Stimulated activated CD8-positive, alpha-beta memory T cell treated with anti-CD3 and anti-CD28 coated beads, Interleukin-15, amount 100 ng/mL, for 24 hours (primary cell): ENCODE results near the gene DSCAML1.

Experiments
- DNase-seq: peaks from one replicate; pipeline ENCODE4 v3.0.0-alpha.2; 2020; ENCODE audit warnings: low read depth

DSCAML1 gene, protein sequence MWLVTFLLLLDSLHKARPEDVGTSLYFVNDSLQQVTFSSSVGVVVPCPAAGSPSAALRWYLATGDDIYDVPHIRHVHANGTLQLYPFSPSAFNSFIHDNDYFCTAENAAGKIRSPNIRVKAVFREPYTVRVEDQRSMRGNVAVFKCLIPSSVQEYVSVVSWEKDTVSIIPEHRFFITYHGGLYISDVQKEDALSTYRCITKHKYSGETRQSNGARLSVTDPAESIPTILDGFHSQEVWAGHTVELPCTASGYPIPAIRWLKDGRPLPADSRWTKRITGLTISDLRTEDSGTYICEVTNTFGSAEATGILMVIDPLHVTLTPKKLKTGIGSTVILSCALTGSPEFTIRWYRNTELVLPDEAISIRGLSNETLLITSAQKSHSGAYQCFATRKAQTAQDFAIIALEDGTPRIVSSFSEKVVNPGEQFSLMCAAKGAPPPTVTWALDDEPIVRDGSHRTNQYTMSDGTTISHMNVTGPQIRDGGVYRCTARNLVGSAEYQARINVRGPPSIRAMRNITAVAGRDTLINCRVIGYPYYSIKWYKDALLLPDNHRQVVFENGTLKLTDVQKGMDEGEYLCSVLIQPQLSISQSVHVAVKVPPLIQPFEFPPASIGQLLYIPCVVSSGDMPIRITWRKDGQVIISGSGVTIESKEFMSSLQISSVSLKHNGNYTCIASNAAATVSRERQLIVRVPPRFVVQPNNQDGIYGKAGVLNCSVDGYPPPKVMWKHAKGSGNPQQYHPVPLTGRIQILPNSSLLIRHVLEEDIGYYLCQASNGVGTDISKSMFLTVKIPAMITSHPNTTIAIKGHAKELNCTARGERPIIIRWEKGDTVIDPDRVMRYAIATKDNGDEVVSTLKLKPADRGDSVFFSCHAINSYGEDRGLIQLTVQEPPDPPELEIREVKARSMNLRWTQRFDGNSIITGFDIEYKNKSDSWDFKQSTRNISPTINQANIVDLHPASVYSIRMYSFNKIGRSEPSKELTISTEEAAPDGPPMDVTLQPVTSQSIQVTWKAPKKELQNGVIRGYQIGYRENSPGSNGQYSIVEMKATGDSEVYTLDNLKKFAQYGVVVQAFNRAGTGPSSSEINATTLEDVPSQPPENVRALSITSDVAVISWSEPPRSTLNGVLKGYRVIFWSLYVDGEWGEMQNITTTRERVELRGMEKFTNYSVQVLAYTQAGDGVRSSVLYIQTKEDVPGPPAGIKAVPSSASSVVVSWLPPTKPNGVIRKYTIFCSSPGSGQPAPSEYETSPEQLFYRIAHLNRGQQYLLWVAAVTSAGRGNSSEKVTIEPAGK (N-terminal part only)

DNA sequence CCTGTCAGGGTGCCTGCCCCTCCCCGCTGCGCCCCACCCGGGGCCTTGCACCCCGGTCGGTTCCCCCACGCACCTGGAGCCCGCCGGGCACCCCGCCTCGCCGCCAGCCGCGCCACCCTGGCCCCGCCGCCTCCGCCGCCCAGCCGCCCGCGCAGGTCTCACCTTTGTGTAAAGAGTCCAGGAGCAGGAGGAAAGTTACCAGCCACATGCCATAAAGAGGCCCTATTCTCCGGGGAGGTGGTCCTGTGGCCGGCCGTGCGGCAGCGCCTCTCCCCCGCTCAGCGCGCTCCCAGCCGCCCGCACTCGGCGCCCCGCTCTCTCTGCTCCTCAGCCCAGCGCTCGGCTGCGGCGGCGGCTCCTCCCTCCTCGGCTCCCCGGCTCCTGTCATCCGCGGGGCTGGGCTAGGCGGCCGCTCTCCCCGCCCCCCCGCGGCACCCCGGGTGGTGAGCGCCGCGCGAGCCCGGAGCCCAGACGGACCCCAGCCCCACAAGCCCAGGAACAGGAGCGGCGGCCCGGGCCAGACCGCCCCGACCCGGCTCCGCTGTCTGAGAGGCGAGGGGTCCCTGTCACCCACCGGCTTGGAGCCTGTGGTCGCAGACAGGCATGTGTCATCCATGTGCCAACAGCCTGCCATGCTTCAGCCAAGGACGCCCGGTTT lies at the start of gene DSCAML1:
TSS of gene DSCAML1 (minus strand) at position 345 of the 658 bp plus-strand sequence. CDS start at position 208, 137 bp downstream.
- DNase-seq, result no peak

- peak; percentile 77 for DNase-seq
Measured at GRCh38 chr11:117843666-117844484, 46.9 kb upstream of the DSCAML1 start.

DNA sequence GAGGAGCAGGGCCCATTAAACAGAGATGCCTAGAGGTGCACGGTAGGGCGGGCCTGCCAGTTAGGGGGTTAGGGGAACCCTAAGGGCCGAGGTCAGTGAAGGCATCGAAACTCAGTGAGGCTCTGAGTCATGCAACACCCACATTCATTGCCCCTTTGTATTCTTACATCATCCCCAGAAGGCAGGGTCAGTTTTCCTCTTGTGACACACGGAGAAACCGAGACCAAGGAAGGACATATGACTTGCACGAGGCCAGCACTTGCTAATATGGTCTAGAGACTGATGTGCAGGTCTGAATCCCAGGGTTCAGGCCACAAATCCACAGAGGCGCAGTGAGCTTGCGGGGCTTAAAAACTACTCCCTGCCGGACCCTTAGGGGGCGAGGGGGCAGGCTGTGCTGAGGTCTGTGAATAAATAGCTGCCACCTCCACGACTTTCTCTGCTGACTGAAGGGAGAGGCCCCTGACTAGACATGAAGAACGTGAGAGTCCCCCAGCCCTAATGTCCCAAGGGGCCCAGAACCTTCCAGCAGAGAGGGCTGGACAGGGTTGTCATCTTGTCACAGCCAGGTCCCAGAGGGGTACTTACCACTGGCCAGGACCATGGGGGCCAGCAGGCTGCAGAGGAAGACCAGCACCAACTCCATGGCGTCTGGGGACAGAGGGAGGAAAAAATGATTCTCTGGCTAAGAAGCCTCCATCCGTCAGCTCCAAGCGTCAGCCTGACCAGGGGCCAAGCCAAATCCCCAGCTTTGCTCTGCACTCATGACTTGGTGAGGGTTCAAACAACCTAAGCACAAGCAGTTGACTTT lies 45.3 kb upstream of the DSCAML1 start:
- no peak for DNase-seq

DNA sequence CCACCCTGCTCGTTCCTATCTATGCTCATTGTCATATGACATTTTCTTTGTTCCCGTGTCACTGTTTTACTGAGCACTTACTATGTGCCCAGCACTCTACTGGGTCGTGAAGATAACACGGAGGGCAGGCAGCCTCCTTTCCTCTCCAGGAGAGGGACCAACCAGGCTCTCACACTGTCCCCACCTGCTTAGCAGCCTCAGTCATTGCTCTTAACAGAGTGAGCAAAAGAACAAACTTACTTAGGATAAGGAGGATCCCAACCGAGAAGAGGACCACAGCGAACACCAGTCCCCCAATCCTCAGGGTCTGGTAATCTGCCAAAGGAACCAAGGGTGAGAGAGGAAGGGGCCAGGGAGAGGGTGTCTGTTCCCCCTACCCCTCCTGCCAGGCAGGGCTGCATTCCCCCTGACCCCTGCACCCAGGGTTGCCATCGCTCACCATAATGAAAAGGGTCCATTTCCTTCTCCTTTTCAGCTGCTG lies 44.6 kb upstream of the DSCAML1 start:
- no peak for DNase-seq

GRCh38 chr11:117840881-117841550 lies 44.0 kb upstream of the DSCAML1 start:
- no peak for DNase-seq

DNA sequence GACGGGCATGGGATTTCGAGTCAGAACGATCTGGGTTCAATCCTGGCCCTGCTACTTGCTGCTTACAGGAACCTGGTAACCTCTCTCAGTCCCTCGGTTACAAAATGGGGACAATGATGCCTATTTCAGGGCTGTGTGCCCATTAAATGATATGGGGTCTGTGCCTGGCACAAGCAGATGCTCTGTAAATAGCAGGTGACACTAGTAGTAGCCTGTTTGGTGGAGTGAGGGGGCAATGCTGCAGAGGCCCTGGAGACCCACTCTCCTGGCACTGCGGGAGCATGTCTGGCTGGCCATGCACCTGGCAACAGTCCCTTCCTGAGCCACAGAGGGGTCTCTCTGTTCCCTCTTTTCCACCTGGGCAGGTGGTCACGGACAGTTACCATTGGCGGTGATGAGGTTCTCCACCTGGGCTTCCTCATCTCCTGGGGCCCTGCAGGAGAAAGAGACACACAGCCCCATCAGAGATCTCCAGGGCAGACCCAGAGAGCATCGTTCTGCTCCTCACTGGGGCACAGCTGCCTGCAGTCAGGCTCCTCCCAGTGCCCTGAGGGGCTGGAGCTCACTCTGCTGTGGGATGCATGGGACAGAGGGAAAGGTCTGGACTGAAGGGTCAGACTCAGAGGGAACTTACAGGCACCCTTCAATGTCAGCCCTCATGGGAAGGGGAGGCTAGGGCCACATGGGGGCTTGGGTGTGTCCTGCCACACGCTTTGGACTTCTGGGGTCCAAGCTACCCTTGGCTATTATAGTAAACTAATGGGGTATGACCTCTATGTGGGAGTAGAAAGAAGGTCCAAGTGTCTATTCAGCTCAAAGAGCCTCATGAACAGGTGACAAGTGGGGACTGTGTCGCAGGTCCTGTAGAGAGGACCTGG lies 43.2 kb upstream of the DSCAML1 start:
- DNase-seq, result no peak

DNA sequence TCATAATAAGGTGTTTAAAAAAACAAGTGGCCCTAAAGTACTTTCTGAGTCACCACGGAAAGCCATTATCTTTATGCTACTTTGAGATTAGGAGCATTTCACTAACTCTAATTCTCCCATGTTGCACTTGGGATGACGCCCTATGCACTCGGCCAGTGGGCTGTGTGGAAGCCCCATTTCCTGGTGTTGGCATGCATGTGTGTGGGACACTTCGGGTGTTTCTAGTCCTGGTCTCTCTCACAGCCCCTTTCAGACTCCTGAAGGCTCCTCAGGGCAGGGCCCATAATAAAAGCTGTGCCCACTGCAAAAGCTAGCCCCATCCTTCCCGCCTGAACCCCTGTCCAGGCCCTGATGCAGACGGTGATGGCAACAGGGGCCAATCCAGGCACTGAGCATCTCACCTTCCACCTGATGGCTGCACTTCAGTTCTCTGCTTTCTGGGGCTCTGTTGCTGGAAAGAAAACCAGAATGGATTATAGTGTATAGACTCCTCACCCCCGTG lies 42.4 kb upstream of the DSCAML1 start:
- DNase-seq, result no peak

DNA sequence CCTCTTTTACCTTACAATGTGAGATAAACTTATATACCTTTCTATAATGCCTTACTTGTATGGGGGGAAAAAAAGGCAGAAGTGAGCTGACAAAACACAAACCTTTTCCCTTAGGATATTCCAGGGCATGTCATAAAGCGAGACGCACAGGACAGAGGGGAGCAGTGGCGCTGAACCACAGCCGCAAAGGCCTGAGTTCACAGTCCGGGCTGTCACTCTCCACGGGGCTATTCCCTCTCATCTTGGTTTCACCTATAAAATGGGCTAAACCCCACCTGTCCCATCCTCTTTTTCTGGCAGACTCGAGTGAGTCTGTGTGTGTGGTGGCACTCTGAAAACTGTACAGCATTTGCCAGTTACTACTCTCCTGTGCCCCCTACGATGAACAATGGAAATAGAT lies 41.9 kb upstream of the DSCAML1 start:
- DNase-seq, result no peak

- no peak for DNase-seq
Measured at GRCh38 chr11:117837791-117838190, 40.8 kb upstream of the DSCAML1 start.

DNA sequence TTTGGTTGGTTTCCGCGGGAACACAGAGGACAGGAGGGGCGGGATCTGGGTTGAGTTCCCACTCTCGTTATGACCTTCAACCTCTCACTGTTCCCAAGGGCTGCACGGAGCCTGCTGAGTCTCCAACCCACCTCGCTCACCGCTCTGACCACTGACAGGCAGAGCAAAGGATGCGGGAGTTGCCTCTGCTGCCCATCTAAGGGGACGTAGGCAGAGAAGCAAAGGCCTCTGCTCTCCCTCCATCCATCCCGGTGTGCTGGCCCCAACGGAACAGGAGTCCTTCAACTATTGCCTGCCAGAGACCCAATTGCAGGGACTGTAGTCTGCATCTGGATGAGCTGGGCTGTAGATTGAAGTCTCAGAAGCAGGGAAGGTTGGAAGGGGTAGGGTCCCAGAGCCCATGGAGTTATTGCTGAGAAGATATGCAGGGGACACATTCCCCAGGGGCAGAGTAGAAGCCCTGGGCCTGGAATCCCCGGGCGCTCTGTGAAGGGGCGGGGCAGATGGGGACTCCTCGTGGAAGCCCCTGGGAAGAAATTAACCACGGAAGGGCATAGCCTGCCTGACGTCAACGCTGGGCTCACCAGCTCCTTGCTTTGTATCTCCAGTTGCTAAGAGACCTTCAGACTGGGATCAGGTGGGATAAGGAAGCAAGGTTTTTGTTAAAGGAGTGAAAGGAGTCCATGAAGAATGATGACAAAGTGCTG lies 40.2 kb upstream of the DSCAML1 start:
- no peak for DNase-seq

DNA sequence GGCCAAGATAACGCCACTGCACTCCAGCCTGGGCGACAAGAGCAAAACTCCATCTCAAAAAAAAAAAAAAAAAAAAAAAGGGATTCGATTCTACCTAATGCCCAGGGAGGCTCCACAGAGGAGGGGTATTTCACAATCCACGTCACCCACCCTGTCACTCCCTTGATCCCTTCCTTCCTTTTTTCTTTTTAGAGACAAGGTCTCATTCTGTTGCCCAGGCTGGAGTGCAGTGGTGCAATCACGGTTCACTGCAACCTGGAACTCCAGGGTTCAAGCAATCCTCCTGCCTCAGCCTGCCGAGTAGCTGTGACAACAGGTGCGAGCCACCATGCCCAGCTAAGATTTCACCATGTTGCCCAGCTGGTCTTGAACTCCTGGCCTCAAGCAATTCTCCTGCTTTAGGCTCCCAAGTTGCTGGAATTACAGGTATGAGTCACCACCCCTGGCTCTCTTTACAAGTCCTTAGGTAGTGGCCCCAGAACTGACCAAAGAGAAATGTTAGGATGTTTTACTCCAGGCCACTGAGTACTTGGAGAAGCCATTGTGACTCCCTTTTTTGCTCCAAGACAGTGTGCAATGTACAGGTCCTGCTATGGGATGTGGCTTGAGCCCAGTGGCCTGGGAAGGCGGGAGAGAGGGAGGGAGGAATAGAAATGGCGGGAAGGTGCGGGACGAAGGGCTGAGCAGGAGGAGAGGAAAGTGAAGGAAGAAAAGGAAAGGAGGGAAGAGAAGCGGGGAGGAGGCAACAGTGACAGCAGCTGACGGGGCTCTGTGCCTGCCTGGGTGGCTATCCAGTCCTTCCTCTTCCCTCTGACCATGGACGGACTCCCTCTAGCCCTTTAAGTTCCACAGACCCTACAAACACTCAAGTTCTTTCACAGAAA lies 39.3 kb upstream of the DSCAML1 start:
- no peak for DNase-seq

GRCh38 chr11:117835576-117835975 lies 38.6 kb upstream of the DSCAML1 start:
- no peak for DNase-seq

DNA sequence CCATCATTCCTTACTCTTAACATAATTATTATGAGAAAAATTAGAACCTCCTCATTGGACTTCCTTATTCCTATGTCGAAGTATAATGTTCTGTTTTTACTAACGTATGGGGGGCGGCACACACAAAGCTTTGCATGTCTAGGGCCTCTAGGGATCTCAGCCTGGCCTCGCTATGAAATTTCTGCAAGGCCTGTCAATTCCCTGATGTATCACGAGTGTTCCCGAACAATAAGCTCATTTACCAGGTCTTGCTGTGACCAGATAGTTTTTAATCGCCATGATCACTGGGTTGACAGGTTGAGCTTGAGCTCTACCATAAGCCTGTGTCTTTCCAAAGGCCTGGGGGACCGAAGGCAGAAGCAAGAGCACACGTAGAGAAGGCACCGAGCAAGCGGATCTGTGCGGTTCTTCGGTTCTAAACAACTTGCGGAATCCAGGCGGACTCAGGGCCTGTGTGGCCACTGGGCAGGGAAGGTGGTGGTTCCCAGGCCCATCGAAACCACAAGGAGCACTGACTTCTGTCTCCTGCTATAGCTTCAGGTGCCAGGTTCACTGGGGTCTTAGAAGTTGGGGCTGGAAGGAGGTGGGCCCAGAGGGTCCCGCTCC lies 37.9 kb upstream of the DSCAML1 start:
- no peak for DNase-seq

DNA sequence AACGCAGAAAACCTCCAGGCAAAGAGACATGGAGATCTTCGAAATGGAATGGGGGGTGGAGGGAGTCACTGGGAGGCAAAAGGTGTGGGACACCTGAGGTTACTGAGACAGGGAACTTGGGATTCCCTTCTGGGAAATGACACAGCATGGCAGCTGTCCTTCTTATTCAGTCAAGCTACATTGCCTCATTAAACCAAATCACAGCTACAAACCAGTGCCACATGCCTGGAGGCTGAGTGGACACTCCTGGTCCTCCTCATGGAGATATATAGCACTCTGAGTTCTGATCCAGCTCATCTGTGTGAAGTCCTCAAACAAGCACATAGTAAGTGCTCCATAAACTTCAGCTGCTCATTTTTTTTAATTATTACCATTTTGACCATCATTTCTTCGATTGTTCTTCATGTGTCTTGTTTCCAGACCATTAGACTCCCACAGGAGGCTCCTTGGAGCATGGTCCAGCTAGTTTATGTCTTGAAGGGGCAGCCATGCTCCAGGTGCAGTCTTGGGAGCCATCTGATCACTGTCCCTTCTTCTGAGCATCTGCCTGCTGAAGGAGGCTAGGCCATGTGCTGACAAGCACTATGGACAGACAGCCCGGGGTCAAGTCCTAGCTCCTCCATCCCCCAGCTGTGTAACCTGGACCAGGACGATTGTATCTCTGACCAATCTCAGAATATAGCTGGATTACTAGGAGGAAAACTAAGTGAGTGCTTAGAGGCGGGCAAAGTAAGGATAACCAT lies 37.2 kb upstream of the DSCAML1 start:
- DNase-seq, result no peak

DNA sequence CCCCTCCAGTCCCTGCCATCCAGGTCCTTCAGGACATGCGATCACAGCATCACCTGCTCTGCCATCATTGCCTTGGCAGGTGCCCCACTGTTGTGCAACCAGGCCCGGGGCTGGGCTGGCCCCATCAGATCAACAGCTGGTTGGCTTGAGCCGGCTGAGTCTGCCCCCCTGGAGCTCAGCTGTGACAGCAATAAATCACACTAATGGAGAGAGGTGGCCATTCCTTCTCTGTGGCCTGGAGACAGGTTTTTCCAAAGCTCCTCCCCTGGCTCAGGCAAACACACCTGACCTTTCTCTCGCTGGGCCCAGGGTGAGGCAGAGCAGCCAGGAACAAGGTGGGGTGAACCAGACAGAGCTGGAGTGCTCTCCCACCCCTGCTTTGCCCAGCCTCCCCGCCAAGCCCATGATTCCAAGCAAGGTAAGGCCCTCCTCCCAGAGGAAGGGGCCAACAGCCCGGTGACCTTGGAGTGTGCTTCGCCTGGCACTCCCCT lies 36.4 kb upstream of the DSCAML1 start:
- no peak for DNase-seq
